Measurements from ENCODE around the gene CLASRP. TPM values are rescaled to one million over a fixed set of nuclear protein-coding genes. Genes with fewer than 3 reads are reported as not detected.
A peak's percentile ranks its signal among the peaks of the same experiment; 100 is the strongest.

Gene CLASRP
- total and polyA plus RNA-seq, 9 donors: 29.5 to 113 (median 80.3) TPM

- intact Hi-C loops (cut with DNase I): loop anchor here in 1 of 4 donors (10.0 kb wide), 1 partner anchor 155 kb away; the partner anchor contains the start of gene APOE
- peak; percentile 33 to 72 (median 64) for DNase-seq
- Histone ChIP-seq H3K4me3 (no peak overlapping the region), H3K27me3 (no peaks in the 10 kb centered on the region), H3K36me3 (peaks cover 4% of the 10 kb centered on the region), H3K27ac (no peak overlapping the region), H3K9me3 (no peaks in the 10 kb centered on the region), H3K4me1 (ENCODE audit: insufficient read depth) (no peaks in the 10 kb centered on the region)
- TF ChIP-seq CTCF (IDR thresholded peaks at IDR 0.05): peak in 2 of 3 donors; percentile 37 to 65
- TF ChIP-seq EP300 (IDR thresholded peaks at IDR 0.05): no peak
- 63 to 67% (median 63%) methylated on average over 16 of the region's 16 CpGs for whole genome bisulfite sequencing, 3 donors
These were observed 20.6 kb downstream of the CLASRP start for GRCh38 chr19:45059258-45059965.

- H3K4me3 ChIP-seq: no peak overlapping the region
- intact Hi-C loops (cut with DNase I): loop anchor here in 1 of 4 donors (5.0 kb wide), 1 partner anchor 160 kb away; no protein-coding TSS in a partner anchor
- no peak for DNase-seq
- no peaks in the 10 kb centered on the region for H3K27me3 ChIP-seq
- no peaks in the 10 kb centered on the region for H3K4me1 ChIP-seq (ENCODE audit: insufficient read depth)
- 91 to 98% (median 94%) methylated on average over 4 of the region's 4 CpGs for WGBS, 3 donors
- H3K9me3 ChIP-seq: no peaks in the 10 kb centered on the region
- no peak for TF ChIP-seq POLR2A (IDR thresholded peaks at IDR 0.05)
- no peak overlapping the region for H3K27ac ChIP-seq
- H3K36me3 ChIP-seq: peaks cover 4% of the 10 kb centered on the region
These were observed 23.1 kb downstream of the CLASRP start for GRCh38 chr19:45061965-45062364.

GRCh38 chr19:45063851-45064801 lies 25.3 kb downstream of the CLASRP start:
- no peaks in the 10 kb centered on the region for H3K4me1 ChIP-seq (ENCODE audit: insufficient read depth)
- WGBS, 3 donors: 93 to 95% (median 94%) methylated on average over 79 to 85 of the region's 85 CpGs
- H3K4me3 ChIP-seq: no peak overlapping the region
- H3K9me3 ChIP-seq: no peaks in the 10 kb centered on the region
- no peak overlapping the region for H3K27ac ChIP-seq
- no peaks in the 10 kb centered on the region for H3K27me3 ChIP-seq
- intact Hi-C loops (cut with DNase I): loop anchor here in 1 of 4 donors (5.0 kb wide), 1 partner anchor 162 kb away; no protein-coding TSS in a partner anchor
- no peak for TF ChIP-seq EP300 (IDR thresholded peaks at IDR 0.05)
- DNase-seq: no peak
- H3K36me3 ChIP-seq: peaks cover 4% of the 10 kb centered on the region

GRCh38 chr19:45066921-45067661 lies 28.2 kb downstream of the CLASRP start:
- DNase-seq: no peak
- Histone ChIP-seq H3K27me3 (no peaks in the 10 kb centered on the region), H3K9me3 (no peaks in the 10 kb centered on the region), H3K27ac (no peak overlapping the region), H3K4me1 (ENCODE audit: insufficient read depth) (no peaks in the 10 kb centered on the region), H3K4me3 (no peak overlapping the region), H3K36me3 (peaks cover 4% of the 10 kb centered on the region)
- 91 to 92% (median 91%) methylated on average over 35 to 38 of the region's 38 CpGs for WGBS, 3 donors
- intact Hi-C loops (cut with DNase I): no loop called here
- TF ChIP-seq POLR2A (IDR thresholded peaks at IDR 0.05) (no peak), CTCF (IDR thresholded peaks at IDR 0.05) (no peak), EP300 (IDR thresholded peaks at IDR 0.05) (no peak)

- Histone ChIP-seq H3K4me3 (no peak overlapping the region), H3K4me1 (ENCODE audit: insufficient read depth) (no peaks in the 10 kb centered on the region), H3K27me3 (no peaks in the 10 kb centered on the region), H3K9me3 (no peaks in the 10 kb centered on the region), H3K36me3 (peaks cover 4% of the 10 kb centered on the region), H3K27ac (no peak overlapping the region)
- DNase-seq: no peak
- intact Hi-C loops (cut with DNase I): no loop called here
- no peak for TF ChIP-seq POLR2A (IDR thresholded peaks at IDR 0.05)
- TF ChIP-seq EP300 (IDR thresholded peaks at IDR 0.05): no peak
- no peak for TF ChIP-seq CTCF (IDR thresholded peaks at IDR 0.05)
- WGBS, 3 donors: 74 to 82% (median 75%) methylated on average over 9 to 10 of the region's 10 CpGs
These were observed 29.2 kb downstream of the CLASRP start for GRCh38 chr19:45068041-45068440.
